Measurements from ENCODE around the gene SYN1. TPM values are rescaled to one million over a fixed set of nuclear protein-coding genes. Genes with fewer than 3 reads are reported as not detected.
A peak's percentile ranks its signal among the peaks of the same experiment; 100 is the strongest.

SYN1 gene
- total RNA-seq, 1 donor from 2014 or later, result 0.26 TPM

- DNase-seq (ENCODE audit: low read depth) (no peak), FAIRE-seq (no peak)
- no peaks in the 10 kb centered on the region for H3K36me3 ChIP-seq (ENCODE audit: control insufficient read depth, insufficient read depth, low read length)
- TF ChIP-seq CTCF (IDR thresholded peaks at IDR 0.05; ENCODE audit: insufficient read depth, low read length, severe bottlenecking), result no peak
- H3K4me3 ChIP-seq (ENCODE audit: low read depth, low read length), result no peak overlapping the region
- H3K27me3 ChIP-seq (ENCODE audit: control insufficient read depth, insufficient read depth, low read length), result no peaks in the 10 kb centered on the region
Observed at GRCh38 chrX:47539860-47540259, 79.8 kb downstream of the SYN1 start.

GRCh38 chrX:47530049-47530448 is 89.6 kb downstream of the SYN1 start:
- FAIRE-seq (no peak), DNase-seq (ENCODE audit: low read depth) (no peak)
- Histone ChIP-seq H3K4me3 (ENCODE audit: low read depth, low read length) (no peak overlapping the region), H3K36me3 (ENCODE audit: control insufficient read depth, insufficient read depth, low read length) (no peaks in the 10 kb centered on the region), H3K27me3 (ENCODE audit: control insufficient read depth, insufficient read depth, low read length) (no peaks in the 10 kb centered on the region)
- no peak for TF ChIP-seq CTCF (IDR thresholded peaks at IDR 0.05; ENCODE audit: insufficient read depth, low read length, severe bottlenecking)

DNA sequence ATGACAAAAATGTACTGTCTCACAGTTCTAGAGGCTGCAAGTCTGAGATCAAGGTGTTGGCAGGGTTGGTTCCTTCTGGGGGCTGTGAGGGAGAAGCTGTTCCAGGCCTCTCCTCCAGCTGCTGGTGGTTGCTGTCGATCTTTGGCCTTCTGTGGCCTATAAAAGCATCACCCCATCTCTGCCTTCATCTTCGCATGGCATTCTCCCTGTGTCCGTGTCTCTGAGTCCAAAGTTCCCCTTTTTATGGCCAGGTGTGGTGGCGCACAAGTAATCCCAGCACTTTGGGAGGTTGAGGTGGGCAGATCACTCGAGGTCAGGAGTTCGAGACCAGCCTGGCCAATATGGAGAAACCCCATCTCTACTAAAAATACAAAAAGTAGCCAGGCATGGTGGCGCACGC is 90.1 kb downstream of the SYN1 start:
- DNase-seq (ENCODE audit: low read depth) (no peak), FAIRE-seq (no peak)
- H3K36me3 ChIP-seq (ENCODE audit: control insufficient read depth, insufficient read depth, low read length), result no peaks in the 10 kb centered on the region
- H3K4me3 ChIP-seq (ENCODE audit: low read depth, low read length), result no peak overlapping the region
- TF ChIP-seq CTCF (IDR thresholded peaks at IDR 0.05; ENCODE audit: insufficient read depth, low read length, severe bottlenecking), result no peak
- H3K27me3 ChIP-seq (ENCODE audit: control insufficient read depth, insufficient read depth, low read length), result no peaks in the 10 kb centered on the region

DNA sequence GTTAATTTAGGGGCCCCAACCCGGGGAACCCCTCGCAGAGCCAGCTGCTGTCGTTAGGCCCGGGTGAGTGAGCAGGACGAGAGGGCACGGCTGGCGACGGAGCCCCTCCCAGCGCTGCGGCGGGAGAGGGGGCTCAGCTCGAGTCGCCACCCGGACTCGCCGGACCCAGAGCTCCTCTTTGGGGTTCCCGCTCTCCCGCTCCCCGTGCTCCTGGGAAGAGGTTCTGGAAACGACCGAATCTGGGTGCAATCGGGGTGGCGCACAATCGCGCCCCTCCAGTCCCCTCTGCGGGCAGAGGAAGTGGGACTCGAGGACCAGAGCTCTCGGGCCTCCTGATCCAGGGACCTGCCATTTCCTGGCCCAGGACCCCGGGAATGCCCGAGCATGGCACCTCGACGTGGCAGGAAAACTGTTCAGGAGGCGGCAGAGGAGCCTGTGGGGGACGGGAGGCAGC is 95.9 kb downstream of the SYN1 start:
- TF ChIP-seq CTCF (IDR thresholded peaks at IDR 0.05; ENCODE audit: insufficient read depth, low read length, severe bottlenecking), result no peak
- H3K4me3 ChIP-seq (ENCODE audit: low read depth, low read length), result peak overlapping the region; percentile 40
- no peak for FAIRE-seq
- H3K36me3 ChIP-seq (ENCODE audit: control insufficient read depth, insufficient read depth, low read length), result no peaks in the 10 kb centered on the region
- DNase-seq (ENCODE audit: low read depth), result no peak
- H3K27me3 ChIP-seq (ENCODE audit: control insufficient read depth, insufficient read depth, low read length), result no peaks in the 10 kb centered on the region

- FAIRE-seq (no peak), DNase-seq (ENCODE audit: low read depth) (peak; percentile 35)
- peak; percentile 89 for TF ChIP-seq CTCF (IDR thresholded peaks at IDR 0.05; ENCODE audit: insufficient read depth, low read length, severe bottlenecking)
- H3K4me3 ChIP-seq (ENCODE audit: low read depth, low read length), result peak overlapping the region; percentile 40
- no peaks in the 10 kb centered on the region for H3K27me3 ChIP-seq (ENCODE audit: control insufficient read depth, insufficient read depth, low read length)
- no peaks in the 10 kb centered on the region for H3K36me3 ChIP-seq (ENCODE audit: control insufficient read depth, insufficient read depth, low read length)
Observed at GRCh38 chrX:47523297-47523696, 96.4 kb downstream of the SYN1 start.

Other genes with a start within 250 kb of the SYN1 start
- gene ZNF157, start 249.3 kb downstream of the SYN1 start, total RNA-seq, result not detected in 2 replicates
- gene ZNF41, start 136.6 kb downstream of the SYN1 start, total RNA-seq, result 2.3 and 2.4 TPM in 2 replicates
- 9.2 and 10.6 TPM in 2 replicates for gene ARAF, start 58.7 kb downstream of the SYN1 start, total RNA-seq
- gene TIMP1, start 37.4 kb downstream of the SYN1 start, total RNA-seq, result 32.0 and 57.1 TPM in 2 replicates
- gene CFP, start 10.1 kb upstream of the SYN1 start, total RNA-seq, result under 0.01 and 0.26 TPM in 2 replicates
- gene ELK1, start 30.7 kb upstream of the SYN1 start, total RNA-seq, result 8.4 and 9.5 TPM in 2 replicates
- gene UXT, start 39.3 kb upstream of the SYN1 start, total RNA-seq, result 109 and 144 TPM in 2 replicates
- 2.4 and 3.8 TPM in 2 replicates for gene ZNF81, start 217.0 kb upstream of the SYN1 start, total RNA-seq